ENCODE results near the gene CD86. TPM values are rescaled to one million over a fixed set of nuclear protein-coding genes. Genes with fewer than 3 reads are reported as not detected.

The CD86 gene
- total RNA-seq, 4 donors from 2014 or later = 1.8 to 7.5 (median 4.2) TPM

DNA sequence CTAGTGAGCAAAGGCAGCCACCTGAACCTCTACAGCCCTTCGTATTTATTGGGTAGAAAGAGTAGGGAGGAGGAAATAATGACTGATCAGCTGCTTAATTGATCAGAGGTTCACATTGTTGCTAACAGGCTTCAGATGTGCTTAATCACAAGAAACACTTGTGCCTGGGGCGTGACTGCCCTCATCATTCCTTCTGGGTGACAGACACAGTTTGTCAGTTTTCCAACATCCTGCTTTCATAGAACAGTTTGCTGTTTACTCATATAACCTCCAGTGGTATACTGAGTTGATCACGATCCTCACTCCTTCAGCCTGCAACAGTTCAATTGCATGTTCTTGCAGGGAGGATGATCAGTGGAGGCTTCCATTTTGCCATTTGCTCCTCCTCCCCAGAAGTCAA lies 114.7 kb downstream of the CD86 start:
- H3K9me3 ChIP-seq = peaks cover 0 to 11% (median 0%) of the 10 kb centered on the region in 4 donors
- intact Hi-C loops (cut with DNase I) = no loop called here
- H3K27ac ChIP-seq (replicated peaks in 1 of 4) = no peak overlapping the region
- no peaks in the 10 kb centered on the region for H3K4me1 ChIP-seq
- DNase-seq (ENCODE audit: extremely low spot score) = no peak
- 83% methylated on average over 3 of the region's 3 CpGs for WGBS
- TF ChIP-seq EP300 (IDR thresholded peaks at IDR 0.05) = no peak
- TF ChIP-seq, protein P1, sequence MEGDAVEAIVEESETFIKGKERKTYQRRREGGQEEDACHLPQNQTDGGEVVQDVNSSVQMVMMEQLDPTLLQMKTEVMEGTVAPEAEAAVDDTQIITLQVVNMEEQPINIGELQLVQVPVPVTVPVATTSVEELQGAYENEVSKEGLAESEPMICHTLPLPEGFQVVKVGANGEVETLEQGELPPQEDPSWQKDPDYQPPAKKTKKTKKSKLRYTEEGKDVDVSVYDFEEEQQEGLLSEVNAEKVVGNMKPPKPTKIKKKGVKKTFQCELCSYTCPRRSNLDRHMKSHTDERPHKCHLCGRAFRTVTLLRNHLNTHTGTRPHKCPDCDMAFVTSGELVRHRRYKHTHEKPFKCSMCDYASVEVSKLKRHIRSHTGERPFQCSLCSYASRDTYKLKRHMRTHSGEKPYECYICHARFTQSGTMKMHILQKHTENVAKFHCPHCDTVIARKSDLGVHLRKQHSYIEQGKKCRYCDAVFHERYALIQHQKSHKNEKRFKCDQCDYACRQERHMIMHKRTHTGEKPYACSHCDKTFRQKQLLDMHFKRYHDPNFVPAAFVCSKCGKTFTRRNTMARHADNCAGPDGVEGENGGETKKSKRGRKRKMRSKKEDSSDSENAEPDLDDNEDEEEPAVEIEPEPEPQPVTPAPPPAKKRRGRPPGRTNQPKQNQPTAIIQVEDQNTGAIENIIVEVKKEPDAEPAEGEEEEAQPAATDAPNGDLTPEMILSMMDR (IDR thresholded peaks at IDR 0.05) = no peak
- TF ChIP-seq POLR2A (IDR thresholded peaks at IDR 0.05; ENCODE audit: low read depth) = no peak
- no peak for TF ChIP-seq POLR2AphosphoS5 (IDR thresholded peaks at IDR 0.05)
- H3K4me3 ChIP-seq = no peak overlapping the region
- no peaks in the 10 kb centered on the region for H3K27me3 ChIP-seq
- no peaks in the 10 kb centered on the region for H3K36me3 ChIP-seq

Small RNAs within 50 kb of the gene (small RNA-seq; reads per million reads assigned to genes)
- gene RF00019 = 0 reads per million in 3 donors

Other genes with a start within 250 kb of the CD86 start
- 10 to 100 TPM; 10.4 to 15.6 (median 11.7) TPM for gene IQCB1, start 220.3 kb upstream of the CD86 start, total RNA-seq
- 1 to 10 TPM; 2.1 to 3.6 (median 2.9) TPM for gene EAF2, start 220.2 kb upstream of the CD86 start, total RNA-seq
- gene SLC15A2, start 161.0 kb upstream of the CD86 start, total RNA-seq = 1 to 10 TPM in 2 of 4 donors, under 1 TPM in 2; 0.52 to 2.1 (median 1.0) TPM
- under 1 TPM in 1 of 4 donors, not detected in 3; 0.63 TPM for gene ILDR1, start 33.1 kb upstream of the CD86 start, total RNA-seq
- under 1 TPM in 2 of 4 donors, not detected in 2; under 0.01 to 0.19 TPM for gene CASR, start 128.3 kb downstream of the CD86 start, total RNA-seq

All from esophagus muscularis mucosa (tissue), 4 donors.